HG03025 (cell line): ENCODE measurements around the gene CCDC171.

Source experiments
- ATAC-seq: cut with Tn5 transposase; IDR thresholded peaks from one replicate; pipeline ENCODE4 v1.9.1; 2021; ENCODE audit warnings: mild to moderate bottlenecking, moderate library complexity; ENCODE audit not compliant: unreplicated experiment, low FRiP score

CCDC171 gene

GRCh38 chr9:15846611-15847010 is 293.8 kb downstream of the CCDC171 start:
- ATAC-seq = no peak

GRCh38 chr9:15849871-15850270 is 297.0 kb downstream of the CCDC171 start:
- no peak for ATAC-seq

GRCh38 chr9:15851766-15852165 is 298.9 kb downstream of the CCDC171 start:
- no peak for ATAC-seq

DNA sequence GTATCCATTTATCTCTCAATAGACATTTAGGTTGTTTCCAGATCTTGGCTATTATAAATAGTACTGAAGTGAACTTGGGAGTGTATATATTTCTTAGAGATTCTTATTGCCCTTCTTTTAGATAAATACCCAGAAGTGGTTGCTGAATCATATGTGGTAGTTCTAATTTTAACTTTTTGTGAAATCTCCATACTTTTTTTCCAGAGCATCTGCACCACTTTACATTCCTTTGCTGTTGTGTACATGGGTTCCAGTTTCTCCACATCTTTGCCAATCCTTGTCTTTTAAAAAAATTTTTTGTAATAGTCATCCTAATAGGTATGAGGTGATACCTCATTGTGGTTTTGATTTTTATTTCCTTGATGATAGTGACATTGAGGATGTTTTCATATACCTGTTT is 303.7 kb downstream of the CCDC171 start:
- ATAC-seq = no peak

GRCh38 chr9:15867334-15867733 is 314.5 kb downstream of the CCDC171 start:
- ATAC-seq = peak; percentile 81

DNA sequence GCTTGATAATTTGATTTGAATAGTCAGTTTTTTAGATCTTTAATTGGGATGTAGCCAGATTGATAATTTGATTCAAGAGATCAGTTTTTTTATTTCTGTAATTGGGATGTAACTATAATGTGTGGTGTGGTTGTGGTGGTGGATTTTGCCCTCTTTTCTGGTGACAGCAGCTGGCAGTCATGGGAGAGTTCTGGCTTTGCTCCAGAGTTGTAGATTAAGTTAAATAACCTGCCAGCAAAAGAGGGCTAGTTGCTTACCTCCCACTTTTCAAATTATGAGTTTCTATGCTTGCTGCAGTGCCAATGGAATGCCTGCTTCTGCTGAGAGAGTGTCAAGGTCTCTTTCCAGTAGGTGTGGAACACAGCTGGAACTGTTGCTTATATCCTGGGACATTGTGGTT is 315.1 kb downstream of the CCDC171 start:
- no peak for ATAC-seq

DNA sequence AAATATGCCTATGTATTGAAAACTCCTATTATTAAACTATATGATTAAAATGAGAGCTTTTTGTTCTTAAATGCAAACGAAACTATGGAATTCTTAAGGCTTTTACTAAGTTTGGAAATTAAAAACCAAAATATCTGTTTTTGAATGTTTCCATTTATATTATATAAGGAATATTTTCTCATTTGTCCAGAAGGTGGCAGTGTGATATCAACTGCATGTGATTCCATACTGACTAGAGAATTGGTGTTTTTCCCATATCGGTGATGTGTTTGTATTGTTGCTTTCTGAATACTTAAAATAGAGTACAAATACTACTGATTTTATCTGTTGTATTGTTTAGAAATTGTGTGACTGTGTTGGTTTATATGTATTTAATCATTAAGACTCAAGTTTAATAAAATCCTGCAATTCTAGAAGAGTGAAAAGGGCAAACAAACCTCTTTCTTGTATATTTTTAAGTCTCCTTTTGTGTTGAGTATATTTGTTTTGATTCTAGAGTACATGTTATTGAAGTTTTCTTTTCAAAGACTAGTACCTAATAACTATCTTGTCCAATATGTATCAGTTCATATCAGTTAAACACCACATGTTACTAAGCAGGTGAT is 320.8 kb downstream of the CCDC171 start:
- no peak for ATAC-seq

DNA sequence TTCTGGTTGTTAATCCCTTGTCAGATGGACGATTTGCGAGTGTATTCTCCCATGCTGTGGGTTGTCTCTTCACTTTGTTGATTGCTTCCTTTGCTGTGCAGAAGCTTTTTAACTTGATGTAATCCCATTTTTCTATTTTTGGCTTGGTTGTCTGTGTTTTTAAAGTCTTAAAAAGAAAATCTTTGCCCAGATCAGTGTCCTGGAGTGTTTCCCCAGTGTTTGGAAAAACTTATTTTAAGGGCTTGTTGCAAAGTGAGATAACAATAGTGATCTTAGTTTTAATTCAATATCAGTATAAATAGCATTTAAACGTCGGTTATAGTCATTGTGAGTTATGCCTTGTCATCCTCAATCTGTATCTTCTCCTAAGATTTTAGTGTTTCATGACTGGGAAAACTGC is 329.5 kb downstream of the CCDC171 start:
- no peak for ATAC-seq

- ATAC-seq = no peak
Observed at GRCh38 chr9:15882883-15883282, 330.0 kb downstream of the CCDC171 start.

- no peak for ATAC-seq
Observed at GRCh38 chr9:15885464-15885863, 332.6 kb downstream of the CCDC171 start.

DNA sequence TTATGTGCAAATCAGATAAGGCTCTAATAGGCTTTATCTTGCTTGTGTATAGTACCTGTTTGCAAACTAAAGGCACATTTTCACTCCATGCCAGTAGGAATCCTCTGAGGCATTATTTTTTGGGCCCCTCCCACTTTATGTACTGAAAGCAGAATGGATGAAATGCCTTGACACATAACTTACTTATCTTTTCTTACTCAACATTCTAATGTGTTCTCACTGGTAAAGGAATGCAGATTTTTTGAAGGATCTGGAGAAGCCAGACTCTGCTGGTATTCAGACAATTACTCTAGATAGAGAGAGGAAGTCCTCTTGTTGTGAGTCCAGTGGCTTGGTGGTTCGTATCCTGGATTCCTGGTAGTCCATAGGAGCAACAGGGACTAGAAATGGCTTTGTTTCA is 336.7 kb downstream of the CCDC171 start:
- ATAC-seq = no peak

DNA sequence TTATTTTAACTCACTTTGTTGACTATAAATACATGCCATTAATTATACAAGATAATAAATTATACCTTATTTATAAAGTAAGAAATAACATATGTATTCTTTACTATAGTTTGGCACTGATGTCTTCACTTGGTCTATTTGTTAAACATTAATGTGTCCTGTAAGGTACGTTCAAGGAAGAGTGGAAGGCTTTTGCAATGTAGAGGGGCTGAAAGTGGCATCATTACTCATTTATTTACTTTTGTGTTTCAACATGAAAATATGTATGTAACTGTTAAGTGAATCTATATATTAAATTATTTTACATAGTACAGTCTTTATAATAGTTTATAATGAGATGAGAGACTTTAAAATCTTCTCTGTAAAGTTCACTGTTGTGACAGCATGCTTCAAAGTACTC is 348.7 kb downstream of the CCDC171 start:
- no peak for ATAC-seq

- no peak for ATAC-seq
Observed at GRCh38 chr9:15909297-15909696, 356.5 kb downstream of the CCDC171 start.

GRCh38 chr9:15915711-15916110 is 362.9 kb downstream of the CCDC171 start:
- no peak for ATAC-seq

DNA sequence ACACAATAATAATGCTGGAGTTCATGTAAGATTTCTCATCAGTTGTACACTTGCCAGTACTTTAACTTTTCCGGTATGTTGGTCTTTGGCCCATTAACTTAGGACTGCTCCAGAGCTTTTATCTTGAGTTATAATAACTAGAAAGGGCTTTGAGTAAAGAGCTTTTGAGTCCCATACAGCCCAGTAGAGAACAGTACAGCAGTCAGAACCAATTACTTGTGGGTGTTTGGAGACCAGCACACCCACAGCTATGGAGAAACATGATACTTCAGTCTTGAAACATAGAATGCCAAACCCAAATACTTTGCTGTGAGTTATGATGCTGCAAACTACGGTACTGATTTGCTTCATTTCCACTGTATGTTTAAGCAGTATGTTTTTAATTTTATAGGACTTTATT is 374.3 kb downstream of the CCDC171 start:
- ATAC-seq = no peak

DNA sequence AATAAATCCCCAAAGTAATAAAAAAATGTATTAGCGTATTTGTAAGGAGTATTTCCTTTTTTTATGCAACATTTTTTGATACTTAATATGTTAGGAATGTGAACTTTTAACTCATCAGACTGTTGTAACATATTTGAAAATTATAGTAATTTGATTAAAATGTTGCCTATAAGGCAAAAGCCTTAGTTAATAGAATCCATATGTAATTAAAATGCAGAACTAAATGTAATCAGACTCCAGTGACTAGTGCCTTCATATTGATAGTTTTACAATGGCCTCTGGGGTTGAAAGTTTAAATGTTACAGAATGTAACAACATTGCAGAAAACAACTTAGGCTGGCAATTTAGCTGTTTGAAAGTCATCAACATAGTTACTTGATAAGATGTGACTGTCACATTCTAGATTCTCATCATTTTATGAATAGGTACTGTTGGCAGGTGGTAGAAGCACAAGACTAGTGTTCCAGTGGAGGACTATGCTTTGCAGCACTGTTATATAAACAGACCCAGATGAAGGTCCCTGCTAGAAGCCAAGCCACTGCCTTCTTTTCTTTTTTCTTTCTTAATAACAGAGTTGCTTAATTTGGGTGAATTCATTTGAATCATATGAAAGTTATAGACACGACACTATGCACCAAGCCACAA is 382.9 kb downstream of the CCDC171 start:
- no peak for ATAC-seq

DNA sequence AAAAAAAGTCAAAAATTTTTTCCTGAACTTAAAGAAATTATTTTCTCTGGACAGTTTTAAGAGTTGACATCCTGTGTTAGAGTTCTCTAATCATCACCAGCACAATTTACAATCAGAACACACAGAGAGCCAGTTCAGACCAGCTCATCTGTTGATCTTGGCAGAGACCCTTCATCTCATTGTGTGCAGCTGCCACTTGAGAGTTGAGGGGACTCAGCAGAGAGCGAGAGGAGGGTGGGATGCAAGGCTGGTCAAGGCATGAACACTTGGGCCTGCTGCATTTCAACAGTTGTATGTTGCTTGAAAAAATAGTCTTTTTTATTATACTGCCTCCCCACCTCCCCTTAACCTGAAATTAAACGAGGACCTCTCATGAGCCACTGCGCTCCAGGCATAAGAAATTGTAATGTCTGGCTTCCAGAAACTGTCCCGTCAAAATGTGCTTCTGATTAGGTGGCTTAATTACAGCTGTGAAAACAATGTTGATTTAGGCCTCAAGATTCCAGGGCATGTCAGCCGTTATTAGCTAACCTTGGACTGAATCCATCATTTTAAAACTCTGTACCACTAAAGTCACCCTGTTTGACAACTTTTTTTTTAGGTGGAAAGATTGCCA is 383.6 kb downstream of the CCDC171 start:
- no peak for ATAC-seq

DNA sequence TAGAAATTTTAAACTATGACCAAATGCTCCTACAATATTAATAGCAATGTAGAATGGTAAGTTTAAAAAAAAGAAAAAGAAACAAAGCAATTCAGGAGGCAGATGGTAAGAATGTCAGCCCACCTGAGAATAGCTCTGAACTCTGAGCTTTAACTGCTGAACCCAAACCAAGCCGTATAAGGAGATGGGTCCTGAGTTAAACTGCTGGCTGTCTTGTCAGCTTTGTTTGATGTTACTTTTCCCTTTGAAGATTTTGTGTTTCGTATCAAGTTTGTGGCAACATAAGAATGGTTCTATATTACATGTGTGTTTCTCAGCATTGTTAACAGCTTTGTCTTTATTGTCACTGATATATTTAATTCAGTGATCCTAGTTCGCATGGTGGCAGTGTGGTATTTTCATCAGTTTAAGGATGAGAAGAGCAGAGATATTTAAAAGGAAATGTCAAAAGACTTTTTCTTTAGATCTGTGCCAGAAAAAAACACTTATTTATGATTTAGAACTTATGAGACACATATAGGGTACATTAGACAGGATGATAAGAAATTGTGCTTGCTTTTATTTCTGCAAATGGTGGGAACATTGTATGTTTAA is 390.1 kb downstream of the CCDC171 start:
- ATAC-seq = no peak

DNA sequence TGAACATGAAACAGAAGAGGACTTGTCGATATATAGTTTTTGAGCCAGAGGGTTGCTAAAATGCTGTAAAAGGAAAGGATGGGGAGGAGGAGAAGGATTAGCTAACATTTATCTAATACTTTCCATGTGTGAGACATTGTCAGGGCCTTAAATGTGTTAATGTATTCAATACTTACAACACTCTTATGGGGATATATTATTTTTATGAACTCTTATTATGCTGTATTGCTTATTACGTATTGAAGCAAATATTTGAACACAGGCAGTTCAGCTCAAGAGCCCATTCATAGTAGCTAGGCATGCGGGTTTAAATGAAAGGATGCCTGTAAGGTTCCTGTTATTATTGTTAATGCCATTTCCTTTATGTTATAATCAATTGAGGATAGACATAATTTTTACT is 391.5 kb downstream of the CCDC171 start:
- ATAC-seq = no peak

- no peak for ATAC-seq
Observed at GRCh38 chr9:15959663-15960062, 406.8 kb downstream of the CCDC171 start.

DNA sequence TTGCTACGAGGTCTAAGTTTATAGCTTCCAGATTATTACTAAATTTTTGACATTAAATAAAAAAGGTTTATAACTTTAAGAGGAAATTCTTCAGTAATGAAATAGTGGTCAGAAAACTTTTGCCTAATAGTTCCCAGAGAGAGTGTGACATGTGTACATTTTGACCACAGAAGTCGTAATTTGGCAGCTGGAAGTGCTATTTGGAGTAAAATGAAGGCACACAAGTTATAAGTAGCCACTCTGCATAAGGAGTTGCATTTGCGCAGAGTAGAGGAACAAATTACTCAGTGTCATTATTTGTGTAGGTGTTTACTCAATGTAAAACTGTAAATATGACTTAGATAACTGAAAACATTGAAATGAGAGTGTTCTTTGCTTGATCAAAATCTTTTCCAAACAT is 408.4 kb downstream of the CCDC171 start:
- ATAC-seq = no peak

- ATAC-seq = no peak
Observed at GRCh38 chr9:15965246-15965745, 412.5 kb downstream of the CCDC171 start.
